Right cardiac atrium (tissue), 5 donors: ENCODE results near the gene FXYD5. TPM values are rescaled to one million over a fixed set of nuclear protein-coding genes. Genes with fewer than 3 reads are reported as not detected.

Source experiments
- ATAC-seq, 2 donors: fragments of 200-7000 bp; cut with Tn5 transposase; one replicate each; pipeline versions ENCODE4 v1.8.0 to v1.9.1; 2020; ENCODE audit warnings: moderate library complexity in 2 of 2, mild to moderate bottlenecking in 1 of 2
- DNase-seq, 3 donors: peaks; one replicate each; pipeline ENCODE4 v3.0.0-alpha.2; 2020
- H3K27ac ChIP-seq: one replicate; pipeline ENCODE4 v1.5.1; 2013; ENCODE audit warnings: mild to moderate bottlenecking, low read length, control low read depth, moderate library complexity
- H3K27me3 ChIP-seq: one replicate; pipeline ENCODE4 v1.6.1; 2013; ENCODE audit not compliant: control insufficient read depth, insufficient read depth
- H3K4me1 ChIP-seq: one replicate; pipeline ENCODE4 v1.6.1; 2013; ENCODE audit warnings: low read length; ENCODE audit not compliant: control insufficient read depth, insufficient read depth
- H3K4me3 ChIP-seq: one replicate; pipeline ENCODE4 v1.5.1; 2013; ENCODE audit warnings: low read length, control low read depth
- H3K9me3 ChIP-seq: one replicate; pipeline ENCODE4 v1.6.1; 2013; ENCODE audit warnings: low read length; ENCODE audit not compliant: control insufficient read depth
- WGBS: extraction: QIAGEN DNeasy Blood & Tissue Kit; methylation state at CpG from one replicate; pipeline ENCODE4 v1.1.7; 2013; 5-methylcytosine and 5-hydroxymethylcytosine counted together
- intact Hi-C, 4 donors: fragments of 100-400 bp; cut with DNase I; formaldehyde crosslinking; loops; one replicate each; pipeline versions ENCODE4 v1.11.0 to v1.14.0; 2022 to 2023
- polyA plus RNA-seq: library from polyadenylated mRNA; stranded (reverse); fragments of 200-250 nt; gene quantifications from one replicate; pipeline ENCODE4 v1.2.3, GENCODE V29; 2013
- total RNA-seq, 4 donors: library from RNA; stranded (reverse); fragmentation: NEBNext Ultra II Directional; extraction: Animal tissue kit (Norgen Biotek cat#: 25700); gene quantifications; one replicate each; pipeline ENCODE4 v1.2.1, GENCODE V29; 2021
- donor health status: healthy with polysubstance abuse.
- donor health status: DM: no; HTN: yes; CAD: no.
- donor health status: DM: no; HTN: no; CAD: no.
- donor health status: DM: no; HTN: yes; CAD: no; lungs with severe emphysema.
- donor health status: DM: yes; HTN: yes; CAD: no.

Gene FXYD5
- total and polyA plus RNA-seq, 5 donors = 22.5 to 46.3 (median 31.1) TPM

DNA sequence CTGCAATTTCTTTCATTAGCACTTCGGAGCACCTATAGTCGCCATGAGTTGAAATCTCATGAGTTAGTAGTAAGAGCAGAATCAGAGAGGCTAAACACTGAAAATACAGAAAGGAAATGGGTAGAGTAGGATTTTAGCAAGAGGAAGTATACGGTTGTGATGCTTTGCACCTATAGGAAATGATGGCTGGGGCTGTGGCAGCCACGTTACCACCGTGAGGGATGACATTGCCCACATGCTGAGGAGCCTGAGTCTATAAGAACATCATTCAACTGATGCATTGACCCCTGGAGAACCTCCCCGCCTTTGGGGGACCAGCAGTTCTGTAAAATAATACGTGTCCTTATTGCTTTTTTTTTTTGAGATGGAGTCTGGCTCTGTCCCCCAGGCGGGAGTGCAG is 53.6 kb downstream of the FXYD5 start:
- DNase-seq (no peak), ATAC-seq (no peak)
- H3K27ac ChIP-seq = no peak overlapping the region
- no peaks in the 10 kb centered on the region for H3K9me3 ChIP-seq
- 90% methylated on average over 8 of the region's 8 CpGs for WGBS
- H3K27me3 ChIP-seq = no peaks in the 10 kb centered on the region
- intact Hi-C loops = no loop called here
- no peak overlapping the region for H3K4me3 ChIP-seq
- peaks cover 3% of the 10 kb centered on the region for H3K4me1 ChIP-seq

DNA sequence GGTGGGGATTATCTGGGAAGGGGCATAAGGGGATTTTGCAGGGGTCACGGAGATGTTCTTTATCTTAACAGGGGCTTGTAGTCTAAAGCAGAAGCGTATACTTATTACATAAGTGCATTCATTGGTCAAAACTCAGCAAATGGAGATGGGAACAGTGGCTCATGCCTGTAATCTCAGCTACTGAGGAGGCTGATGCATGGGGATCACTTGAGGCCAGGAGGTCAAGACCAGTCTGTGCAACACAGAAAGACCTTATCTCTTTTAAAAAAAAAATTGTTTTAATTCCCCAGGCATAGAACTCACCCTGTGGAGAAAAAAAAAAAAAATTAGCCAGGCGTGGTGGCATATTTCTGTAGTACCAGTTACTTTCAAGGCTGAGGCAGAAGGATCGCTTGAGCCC is 55.1 kb downstream of the FXYD5 start:
- intact Hi-C loops = no loop called here
- 71% methylated on average over 4 of the region's 4 CpGs for WGBS
- Histone ChIP-seq H3K9me3 (no peaks in the 10 kb centered on the region), H3K4me3 (no peak overlapping the region), H3K27me3 (no peaks in the 10 kb centered on the region), H3K27ac (no peak overlapping the region), H3K4me1 (peaks cover 12% of the 10 kb centered on the region)
- ATAC-seq (no peak), DNase-seq (no peak)

DNA sequence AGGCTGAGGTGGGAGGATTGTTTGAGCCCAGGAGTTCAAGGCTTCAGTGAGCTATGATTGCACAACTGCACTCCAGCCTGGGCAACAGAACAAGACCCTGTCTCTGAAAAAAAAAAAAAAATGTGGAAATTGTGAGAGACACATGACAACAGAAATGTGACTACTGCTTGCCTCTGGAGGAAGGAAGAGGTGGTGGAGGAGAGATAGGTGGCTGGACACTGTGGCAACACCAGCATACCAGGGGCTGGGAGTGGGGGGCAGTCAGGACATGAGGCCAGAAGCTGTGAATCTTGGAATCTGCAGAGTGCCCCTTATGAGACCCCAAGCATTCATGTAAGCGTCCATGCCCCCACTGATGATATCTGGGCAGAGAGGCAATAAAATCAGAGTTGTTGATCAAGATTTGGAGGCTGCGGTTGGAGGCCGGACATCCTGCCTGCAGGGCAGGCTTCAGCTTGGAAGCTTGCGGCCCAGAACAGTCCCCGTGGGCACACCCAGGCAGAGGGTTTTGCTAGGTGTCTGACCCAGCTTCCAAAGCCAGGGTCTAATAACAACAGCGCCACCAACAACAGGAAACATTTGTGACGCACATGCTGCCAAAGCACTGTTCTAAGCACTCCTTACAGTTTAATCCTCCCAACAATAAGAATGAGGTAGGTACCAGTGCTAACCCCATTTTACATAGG is 57.2 kb downstream of the FXYD5 start:
- peak overlapping the region; percentile 55 for H3K27ac ChIP-seq
- peak; percentile 60 to 85 for ATAC-seq
- peaks cover 12% of the 10 kb centered on the region for H3K4me1 ChIP-seq
- H3K27me3 ChIP-seq = no peaks in the 10 kb centered on the region
- peak; percentile 67 to 82 (median 81) for DNase-seq
- WGBS = 67% methylated on average over 7 of the region's 7 CpGs
- intact Hi-C loops = no loop called here
- no peak overlapping the region for H3K4me3 ChIP-seq
- H3K9me3 ChIP-seq = no peaks in the 10 kb centered on the region

DNA sequence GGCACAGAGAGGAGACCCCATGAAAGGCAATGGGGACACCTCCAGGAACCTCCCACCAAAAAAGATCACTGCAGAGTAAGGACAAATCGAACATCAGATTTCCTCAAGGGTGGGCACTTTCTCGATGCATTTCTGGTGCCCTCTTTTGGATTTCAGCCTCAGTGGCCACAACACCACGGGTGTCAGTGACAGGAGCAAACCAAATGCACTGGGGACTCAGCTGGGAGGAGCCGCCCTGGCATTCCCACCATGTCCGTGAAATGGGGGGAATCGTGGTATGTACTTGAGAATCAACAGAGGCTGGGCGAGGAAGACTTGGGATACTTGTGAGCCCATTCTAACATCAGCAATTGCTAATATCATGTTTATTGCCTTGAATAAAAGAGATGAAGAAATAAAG is 57.7 kb downstream of the FXYD5 start:
- peak overlapping the region; percentile 55 for H3K27ac ChIP-seq
- H3K4me1 ChIP-seq = peaks cover 12% of the 10 kb centered on the region
- ATAC-seq (no peak), DNase-seq (no peak)
- no peak overlapping the region for H3K4me3 ChIP-seq
- H3K9me3 ChIP-seq = no peaks in the 10 kb centered on the region
- WGBS = 60% methylated on average over 7 of the region's 7 CpGs
- intact Hi-C loops = no loop called here
- no peaks in the 10 kb centered on the region for H3K27me3 ChIP-seq

DNA sequence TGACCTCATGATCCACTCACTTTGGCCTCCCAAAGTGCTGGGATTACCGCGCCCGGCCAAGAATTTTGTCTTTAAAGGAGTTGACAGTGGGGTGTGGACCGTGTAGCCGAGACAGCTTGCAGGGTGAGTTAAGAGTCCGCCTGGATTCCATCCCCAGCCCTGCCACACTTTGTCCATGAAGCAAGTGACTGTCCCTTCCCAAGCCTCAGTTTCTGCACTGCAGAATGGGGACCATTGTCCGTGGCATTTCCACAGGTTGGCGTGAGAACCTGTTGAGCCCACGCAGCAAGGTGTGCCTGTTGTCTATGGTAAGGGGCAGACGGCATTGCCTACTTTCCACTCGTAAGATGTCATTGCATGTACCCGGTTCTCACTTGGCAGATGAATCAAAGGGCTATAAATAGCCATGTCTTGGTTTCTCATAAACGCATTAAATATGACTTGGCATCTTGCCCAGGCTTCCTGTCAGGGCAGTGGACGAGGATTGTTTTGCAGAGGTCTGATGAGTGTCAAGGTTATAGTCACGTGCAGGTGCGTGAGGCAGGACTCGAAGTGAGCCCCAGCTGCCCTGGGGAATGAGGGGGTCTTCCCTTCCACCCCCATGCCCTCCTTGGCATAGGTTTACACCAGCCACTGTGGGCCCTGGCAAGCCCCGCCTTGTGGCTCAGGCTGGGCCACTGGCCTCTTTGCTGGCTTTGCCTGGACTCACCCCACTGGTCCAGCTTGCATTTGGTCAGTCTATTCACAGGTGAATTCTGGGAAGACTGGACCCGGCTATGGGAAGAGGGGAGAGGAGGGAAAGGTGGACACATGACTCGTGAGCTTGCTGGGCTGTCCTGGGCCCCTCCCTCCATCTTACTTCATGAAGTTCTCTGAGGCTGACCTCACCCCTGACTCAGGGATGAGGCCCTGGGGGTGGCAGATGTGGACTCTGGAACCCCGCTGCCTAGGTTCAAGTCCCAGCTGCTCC is 59.4 kb downstream of the FXYD5 start:
- whole genome bisulfite sequencing = 16% methylated on average over 21 of the region's 21 CpGs
- Histone ChIP-seq H3K4me1 (peaks cover 12% of the 10 kb centered on the region), H3K27ac (peak overlapping the region; percentile 83), H3K4me3 (no peak overlapping the region), H3K27me3 (no peaks in the 10 kb centered on the region), H3K9me3 (no peaks in the 10 kb centered on the region)
- DNase-seq (peak; percentile 27 to 67 (median 67)), ATAC-seq (peak; percentile 54 to 72)
- intact Hi-C loops = no loop called here

DNA sequence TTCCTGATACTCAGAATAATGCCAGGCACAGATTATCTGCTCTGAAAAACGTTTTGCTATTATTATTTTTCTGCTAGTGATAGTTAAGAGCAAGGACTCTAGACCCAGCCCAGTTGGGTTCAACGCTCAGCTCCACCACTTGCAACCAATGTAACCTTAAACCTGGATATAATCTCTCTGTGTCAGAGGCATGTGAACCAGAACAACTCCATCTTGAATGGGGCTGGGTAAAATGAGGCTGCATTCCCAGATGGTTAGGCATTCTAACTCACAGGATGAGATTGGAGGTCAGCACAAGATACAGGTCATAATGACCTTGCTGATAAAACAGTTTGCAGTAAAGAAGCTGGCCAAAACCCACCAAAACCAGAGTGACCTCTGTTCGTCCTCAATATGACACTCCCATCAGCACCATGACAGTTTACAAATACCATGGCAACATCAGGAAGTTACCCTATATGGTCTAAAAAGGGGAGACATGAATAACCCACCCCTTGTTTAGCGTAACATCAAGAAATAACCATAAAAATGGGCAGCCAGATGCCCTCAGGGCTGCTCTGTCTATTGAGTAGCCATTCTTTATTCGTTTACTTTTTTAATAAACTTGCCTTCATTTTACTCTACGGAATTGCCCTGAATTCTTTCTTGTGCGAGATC is 60.4 kb downstream of the FXYD5 start:
- Histone ChIP-seq H3K27ac (no peak overlapping the region), H3K4me3 (no peak overlapping the region), H3K27me3 (no peaks in the 10 kb centered on the region), H3K9me3 (no peaks in the 10 kb centered on the region), H3K4me1 (peaks cover 12% of the 10 kb centered on the region)
- 71% methylated on average over 7 of the region's 7 CpGs for WGBS
- DNase-seq = no peak
- intact Hi-C loops = no loop called here
- ATAC-seq = no peak

DNA sequence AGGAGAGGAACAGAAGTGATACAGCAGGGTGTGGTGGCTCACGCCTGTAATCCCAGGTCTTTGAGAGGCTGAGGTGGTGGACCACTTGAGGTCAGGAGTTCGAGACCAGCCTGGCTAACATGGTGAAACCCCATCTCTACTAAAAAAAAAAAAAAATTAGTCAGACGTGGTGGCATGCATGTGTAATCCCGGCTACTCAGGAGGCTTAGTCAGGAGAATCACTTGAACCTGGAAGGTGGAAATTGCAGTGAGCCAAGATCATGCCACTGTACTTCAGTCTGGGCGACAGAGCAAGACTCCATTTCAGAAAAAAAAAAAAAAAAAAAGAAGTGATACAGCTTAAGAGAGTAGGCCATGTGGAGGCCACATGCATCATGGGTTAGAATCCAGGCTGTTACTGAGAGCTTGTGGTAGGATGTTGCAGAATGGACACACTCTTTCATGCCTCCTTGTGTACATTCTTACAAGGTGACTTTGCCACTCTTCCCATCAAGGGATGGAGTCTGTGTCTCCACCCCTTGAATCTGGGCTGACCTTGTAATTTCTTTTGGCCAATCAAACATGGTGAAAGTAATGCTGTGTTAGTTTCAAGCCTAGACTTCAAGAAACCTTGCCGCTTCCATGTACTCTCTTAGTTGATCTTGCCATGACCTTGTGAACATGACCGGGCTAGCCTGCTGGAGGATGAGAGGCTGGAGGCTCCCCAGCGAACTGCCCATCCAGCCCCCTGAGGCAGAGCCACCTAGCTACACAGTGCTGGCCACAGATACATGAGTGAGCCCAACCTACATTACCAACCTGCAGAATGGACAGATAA is 61.7 kb downstream of the FXYD5 start:
- H3K4me1 ChIP-seq = peaks cover 14% of the 10 kb centered on the region
- DNase-seq = no peak
- no peaks in the 10 kb centered on the region for H3K9me3 ChIP-seq
- 84% methylated on average over 8 of the region's 8 CpGs for whole genome bisulfite sequencing
- intact Hi-C loops = no loop called here
- ATAC-seq = no peak
- no peaks in the 10 kb centered on the region for H3K27me3 ChIP-seq
- no peak overlapping the region for H3K4me3 ChIP-seq
- H3K27ac ChIP-seq = no peak overlapping the region

DNA sequence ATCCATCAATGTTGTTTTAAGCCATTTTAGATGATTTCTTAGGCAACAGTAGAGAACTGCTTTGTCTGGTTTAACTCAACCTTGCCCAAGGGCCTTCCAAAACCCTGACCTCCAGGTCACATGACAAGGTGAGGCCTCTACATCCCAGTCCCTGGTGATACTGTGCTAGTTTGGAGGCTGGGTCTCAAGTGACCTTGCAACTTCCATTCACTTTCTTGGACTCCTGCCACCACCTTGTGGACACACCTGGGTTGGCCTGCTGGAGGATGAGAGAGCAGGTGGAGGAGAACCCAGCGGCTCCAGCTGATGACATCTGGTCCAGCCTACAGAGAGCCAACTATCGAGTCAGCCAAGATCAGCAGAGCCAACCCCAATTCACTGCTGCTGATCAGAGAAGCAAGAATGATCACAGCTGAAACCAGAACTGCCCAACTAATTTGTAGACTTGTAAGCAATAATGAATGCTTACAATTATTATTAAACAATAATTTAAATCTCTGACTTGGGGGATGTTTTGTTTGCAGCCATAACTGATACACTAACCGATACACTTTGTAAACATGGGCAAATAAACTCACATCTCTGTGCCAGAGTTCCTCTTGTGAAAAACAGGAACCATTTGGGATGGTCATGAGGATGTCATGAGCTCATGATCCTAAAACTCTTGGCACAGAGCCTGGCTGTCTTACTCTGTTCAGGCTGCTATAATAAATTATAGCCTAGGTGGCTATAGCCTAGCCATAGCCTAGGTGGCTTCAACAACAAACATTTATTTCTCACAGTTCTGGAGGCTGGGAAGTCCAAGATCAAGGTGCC is 62.5 kb downstream of the FXYD5 start:
- WGBS = 63% methylated on average over 3 of the region's 3 CpGs
- peaks cover 11% of the 10 kb centered on the region for H3K4me1 ChIP-seq
- H3K9me3 ChIP-seq = no peaks in the 10 kb centered on the region
- intact Hi-C loops = no loop called here
- DNase-seq (no peak), ATAC-seq (no peak)
- no peak overlapping the region for H3K4me3 ChIP-seq
- no peaks in the 10 kb centered on the region for H3K27me3 ChIP-seq
- no peak overlapping the region for H3K27ac ChIP-seq

DNA sequence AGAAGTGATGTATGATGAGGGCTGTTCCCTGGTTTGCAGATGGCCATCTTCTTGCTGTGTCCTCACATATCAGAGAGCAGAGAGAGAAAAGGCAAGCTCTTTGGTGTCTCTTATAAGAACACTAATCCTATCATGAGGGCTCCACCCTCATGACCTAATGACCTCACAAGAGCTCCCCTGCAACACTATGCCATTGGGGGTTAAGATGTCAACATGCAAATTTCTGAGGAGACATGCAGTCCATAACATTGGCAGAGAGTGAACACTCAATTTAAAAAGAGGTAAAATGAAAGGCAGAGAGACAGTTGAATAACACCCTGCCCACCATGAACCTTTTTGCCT is 63.1 kb downstream of the FXYD5 start:
- DNase-seq (no peak), ATAC-seq (no peak)
- H3K4me3 ChIP-seq = no peak overlapping the region
- no peak overlapping the region for H3K27ac ChIP-seq
- H3K9me3 ChIP-seq = no peaks in the 10 kb centered on the region
- H3K4me1 ChIP-seq = peaks cover 11% of the 10 kb centered on the region
- intact Hi-C loops = no loop called here
- no peaks in the 10 kb centered on the region for H3K27me3 ChIP-seq

DNA sequence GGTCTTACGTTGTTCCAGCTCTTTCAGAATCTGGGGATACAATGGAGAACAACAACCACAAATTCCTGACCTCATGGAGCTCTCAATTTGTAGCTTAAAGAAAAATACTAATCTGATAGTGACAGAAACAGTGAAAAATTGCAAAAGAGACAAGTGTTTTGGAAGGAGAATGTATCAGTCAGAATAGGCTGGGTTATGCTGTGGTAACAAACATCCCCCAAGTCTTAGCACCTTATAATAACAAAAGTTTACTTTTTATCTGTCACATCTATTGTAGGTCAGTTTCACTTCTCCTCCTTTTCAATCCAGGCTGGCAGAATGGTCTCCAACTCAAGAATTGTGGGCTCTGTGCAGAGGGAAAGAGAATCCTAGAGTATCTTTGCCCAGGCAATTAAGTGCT is 64.5 kb downstream of the FXYD5 start:
- no peak for ATAC-seq
- intact Hi-C loops = no loop called here
- Histone ChIP-seq H3K4me1 (peaks cover 7% of the 10 kb centered on the region), H3K9me3 (no peaks in the 10 kb centered on the region), H3K4me3 (no peak overlapping the region), H3K27me3 (no peaks in the 10 kb centered on the region), H3K27ac (no peak overlapping the region)
- 98% methylated on average over 1 of the region's 1 CpG for WGBS
- no peak for DNase-seq
